PC-9 (cell line): Measurements from ENCODE around the gene NAA10.

Experiments
- CTCF ChIP-seq: fragments of 200-600 bp; sonication (generic); conservative IDR thresholded peaks from 2 replicates; pipeline ENCODE4 v1.6.1; 2017; ENCODE audit warnings: mixed run types, antibody characterized with exemption, mild to moderate bottlenecking, moderate library complexity
- EZH2 ChIP-seq: fragments of 200-600 bp; sonication (generic); IDR thresholded peaks from 2 replicates; pipeline ENCODE4 v1.8.0; 2017; ENCODE audit warnings: antibody characterized with exemption, low read depth

- no peak for TF ChIP-seq CTCF
- TF ChIP-seq EZH2 = no peak
These were observed 2.2 kb upstream of the NAA10 start for GRCh38 chrX:153937056-153937455.
